H9 (cell line): Measurements from ENCODE around the gene CTPS2. TPM values are rescaled to one million over a fixed set of nuclear protein-coding genes. Genes with fewer than 3 reads are reported as not detected.

Experiments used
- DNase-seq: peaks from one replicate; pipeline ENCODE4 v3.0.0-alpha.2; 2017
- H2AFZ ChIP-seq: one replicate; pipeline ENCODE4 v1.6.1; 2013; ENCODE audit warnings: mild to moderate bottlenecking, low read length, control low read depth, moderate library complexity
- H2AK5ac ChIP-seq: 2 replicates; pipeline ENCODE4 v1.6.1; 2013; ENCODE audit warnings: low read length, control low read depth, mixed read lengths; ENCODE audit not compliant: insufficient read length
- H2BK120ac ChIP-seq: one replicate; pipeline ENCODE4 v1.6.1; 2013; ENCODE audit warnings: low read depth, mild to moderate bottlenecking, low read length, control low read depth, inconsistent platforms; ENCODE audit not compliant: poor library complexity, severe bottlenecking
- H2BK12ac ChIP-seq: 2 replicates; pipeline ENCODE4 v1.6.1; 2013; ENCODE audit warnings: low read length, control low read depth, mixed read lengths, low read depth; ENCODE audit not compliant: insufficient read length
- H2BK15ac ChIP-seq: 2 replicates; pipeline ENCODE4 v1.6.1; 2013; ENCODE audit warnings: low read depth, low read length, control low read depth
- H2BK20ac ChIP-seq: one replicate; pipeline ENCODE4 v1.6.1; 2013; ENCODE audit warnings: low read depth, mild to moderate bottlenecking, low read length, control low read depth, inconsistent platforms; ENCODE audit not compliant: poor library complexity, severe bottlenecking
- H2BK5ac ChIP-seq: 2 replicates; pipeline ENCODE4 v1.6.1; 2013; ENCODE audit warnings: low read length, control low read depth, mixed read lengths; ENCODE audit not compliant: insufficient read length
- H3K14ac ChIP-seq: 2 replicates; pipeline ENCODE4 v1.6.1; 2013; ENCODE audit warnings: low read length, control low read depth; ENCODE audit not compliant: insufficient read depth
- H3K18ac ChIP-seq: 2 replicates; pipeline ENCODE4 v1.6.1; 2013; ENCODE audit warnings: low read depth, mild to moderate bottlenecking, mixed read lengths, low read length, control low read depth; ENCODE audit not compliant: insufficient read length
- H3K23ac ChIP-seq: 2 replicates; pipeline ENCODE4 v1.6.1; 2013; ENCODE audit warnings: low read length, control low read depth, mixed read lengths, low read depth; ENCODE audit not compliant: insufficient read length
- H3K23me2 ChIP-seq: 2 replicates; pipeline ENCODE4 v1.6.1; 2013; ENCODE audit warnings: low read depth, mild to moderate bottlenecking, mixed read lengths, low read length, control low read depth; ENCODE audit not compliant: insufficient read length, poor library complexity, severe bottlenecking
- H3K27ac ChIP-seq: 2 replicates; pipeline ENCODE4 v1.5.1; 2013; ENCODE audit warnings: low read length, control low read depth, mixed read lengths, low read depth; ENCODE audit not compliant: insufficient read length
- H3K27me3 ChIP-seq: 2 replicates; pipeline ENCODE4 v1.6.1; 2013; ENCODE audit warnings: low read length, control low read depth, inconsistent platforms; ENCODE audit not compliant: insufficient read depth
- H3K4ac ChIP-seq: 2 replicates; pipeline ENCODE4 v1.6.1; 2013; ENCODE audit warnings: low read depth, mild to moderate bottlenecking, control low read depth, inconsistent platforms, low read length, moderate library complexity
- H3K4me1 ChIP-seq: 2 replicates; pipeline ENCODE4 v1.6.1; 2013; ENCODE audit warnings: low read length, control low read depth, inconsistent platforms; ENCODE audit not compliant: insufficient read depth
- H3K4me2 ChIP-seq: 2 replicates; pipeline ENCODE4 v1.6.1; 2013; ENCODE audit warnings: low read length, control low read depth, mixed read lengths; ENCODE audit not compliant: insufficient read length, insufficient read depth
- H3K56ac ChIP-seq: 2 replicates; pipeline ENCODE4 v1.6.1; 2013; ENCODE audit warnings: low read depth, mild to moderate bottlenecking, mixed read lengths, low read length, control low read depth; ENCODE audit not compliant: insufficient read length
- H3K79me1 ChIP-seq: 2 replicates; pipeline ENCODE4 v1.6.1; 2013; ENCODE audit warnings: low read depth, mild to moderate bottlenecking, moderate library complexity, low read length, control low read depth, inconsistent platforms; ENCODE audit not compliant: insufficient read depth, poor library complexity, severe bottlenecking
- H3K79me2 ChIP-seq: 2 replicates; pipeline ENCODE4 v1.6.1; 2013; ENCODE audit warnings: low read length, control low read depth, inconsistent platforms; ENCODE audit not compliant: insufficient read depth
- H3K9ac ChIP-seq: 2 replicates; pipeline ENCODE4 v1.6.1; 2013; ENCODE audit warnings: low read length, control low read depth, mixed read lengths; ENCODE audit not compliant: insufficient read length; ENCODE audit errors: extremely low read depth
- H3K9me3 ChIP-seq: one replicate; pipeline ENCODE4 v1.6.1; 2013; ENCODE audit warnings: low read depth, low read length, inconsistent platforms; ENCODE audit not compliant: control insufficient read depth
- H3T11ph ChIP-seq: one replicate; pipeline ENCODE4 v1.6.1; 2013; ENCODE audit warnings: mild to moderate bottlenecking, low read length, control low read depth, inconsistent platforms
- H4K20me1 ChIP-seq: one replicate; pipeline ENCODE4 v1.6.1; 2013; ENCODE audit not compliant: control insufficient read depth, insufficient read length, insufficient read depth
- H4K5ac ChIP-seq: 2 replicates; pipeline ENCODE4 v1.6.1; 2013; ENCODE audit warnings: low read depth, mild to moderate bottlenecking, mixed read lengths, low read length, control low read depth; ENCODE audit not compliant: insufficient read length
- H4K8ac ChIP-seq: replicated peaks from 2 replicates; pipeline ENCODE4 v1.6.1; 2013; ENCODE audit warnings: low read length, control low read depth, mixed read lengths, low read depth; ENCODE audit not compliant: insufficient read length
- H4K91ac ChIP-seq: 2 replicates; pipeline ENCODE4 v1.6.1; 2013; ENCODE audit warnings: low read depth, mild to moderate bottlenecking, moderate library complexity, mixed read lengths, low read length, control low read depth; ENCODE audit not compliant: insufficient read length
- H3K27ac Mint-ChIP-seq, 3 experiments: 2 replicates in 2 of 3; 3 replicates in 1 of 3; pipeline ENCODE4 v1.8.0; 2020 to 2021; ENCODE audit warnings: mixed read lengths in 3 of 3, mild to moderate bottlenecking in 1 of 3, moderate library complexity in 1 of 3
- H3K27me3 Mint-ChIP-seq: 2 replicates; pipeline ENCODE4 v1.8.0; 2021; ENCODE audit warnings: low read depth, mild to moderate bottlenecking, moderate library complexity, mixed read lengths
- H3K36me3 Mint-ChIP-seq, 3 experiments: 2 replicates in 2 of 3; 3 replicates in 1 of 3; pipeline ENCODE4 v1.8.0; 2020 to 2021; ENCODE audit warnings: low read depth in 3 of 3, mixed read lengths in 3 of 3; ENCODE audit not compliant: insufficient read depth in 1 of 3
- H3K4me1 Mint-ChIP-seq, 2 experiments: 2 replicates each; pipeline ENCODE4 v1.8.0; 2020; ENCODE audit warnings: mixed read lengths in 2 of 2
- H3K4me3 Mint-ChIP-seq, 2 experiments: 2 replicates in 1 of 2; 3 replicates in 1 of 2; pipeline ENCODE4 v1.8.0; 2020 to 2021; ENCODE audit warnings: mild to moderate bottlenecking in 2 of 2, mixed read lengths in 2 of 2, moderate library complexity in 1 of 2
- H3K9me3 Mint-ChIP-seq, 2 experiments: 2 replicates in 1 of 2; 3 replicates in 1 of 2; pipeline ENCODE4 v1.8.0; 2020; ENCODE audit warnings: mild to moderate bottlenecking in 2 of 2, mixed read lengths in 2 of 2, moderate library complexity in 1 of 2
- WGBS: extraction: QIAGEN DNeasy Blood & Tissue Kit; methylation state at CpG from one replicate; pipeline ENCODE4 v1.1.7; 2013; ENCODE audit warnings: missing lambda C conversion rate, low lambda C conversion rate, mixed read lengths; ENCODE audit not compliant: insufficient read length; ENCODE audit errors: extremely low coverage; 5-methylcytosine and 5-hydroxymethylcytosine counted together
- total RNA-seq: library from RNA; stranded (reverse); gene quantifications from 2 replicates; pipeline ENCODE4 v1.2.1, GENCODE V29; 2021
- TF ChIP-seq, protein P1 (sequence below): fragments of 200-600 bp; sonication (generic); conservative IDR thresholded peaks from 3 replicates; pipeline ENCODE4 v1.8.0; 2021; ENCODE audit warnings: antibody characterized with exemption, mild to moderate bottlenecking

The CTPS2 gene
- total RNA-seq, 1 experiment from 2014 or later: 69.7 TPM

DNA sequence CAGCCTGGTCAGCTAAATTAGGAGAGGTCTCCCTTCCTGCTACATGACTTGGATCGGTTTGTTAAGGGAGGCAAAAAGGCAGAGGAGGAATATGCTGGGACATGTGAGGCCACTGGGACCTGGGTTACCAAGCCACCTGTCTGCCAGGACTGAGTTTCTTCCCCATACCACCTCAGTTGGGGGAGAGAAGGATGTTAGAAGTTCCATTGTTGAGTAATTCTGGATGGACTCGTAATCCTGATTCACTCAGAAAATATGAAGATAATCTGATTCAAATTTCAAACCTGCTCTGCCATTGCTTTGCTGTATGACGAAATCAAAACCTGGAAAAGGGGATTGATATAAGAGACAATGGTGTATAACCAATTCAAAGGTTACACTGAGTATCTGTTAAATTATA lies 159.9 kb downstream of the CTPS2 start:
- Histone ChIP-seq H3K9ac (no peak overlapping the region), H3K79me1 (no peaks in the 10 kb centered on the region), H3K18ac (no peak overlapping the region), H3K27me3 (no peaks in the 10 kb centered on the region), H2BK12ac (no peak overlapping the region), H3K4me1 (peaks cover 4% of the 10 kb centered on the region), H2AFZ (no peak overlapping the region), H3T11ph (no peak overlapping the region), H3K23me2 (no peaks in the 10 kb centered on the region), H3K4me2 (no peak overlapping the region), H2BK5ac (no peak overlapping the region), H4K8ac (no peak overlapping the region), H4K91ac (no peak overlapping the region), H3K56ac (no peak overlapping the region), H3K9me3 (peaks cover 5% of the 10 kb centered on the region), H3K14ac (no peak overlapping the region), H3K27ac (no peak overlapping the region), H3K4ac (no peak overlapping the region), H3K79me2 (no peaks in the 10 kb centered on the region), H3K23ac (no peak overlapping the region), H4K5ac (no peak overlapping the region), H2BK20ac (no peak overlapping the region), H2AK5ac (no peak overlapping the region), H2BK15ac (no peak overlapping the region), H4K20me1 (no peaks in the 10 kb centered on the region), H2BK120ac (no peak overlapping the region)
- DNase-seq: no peak
- WGBS: no CpG with 5 or more reads among the region's 3 CpGs
- TF ChIP-seq, protein P1, sequence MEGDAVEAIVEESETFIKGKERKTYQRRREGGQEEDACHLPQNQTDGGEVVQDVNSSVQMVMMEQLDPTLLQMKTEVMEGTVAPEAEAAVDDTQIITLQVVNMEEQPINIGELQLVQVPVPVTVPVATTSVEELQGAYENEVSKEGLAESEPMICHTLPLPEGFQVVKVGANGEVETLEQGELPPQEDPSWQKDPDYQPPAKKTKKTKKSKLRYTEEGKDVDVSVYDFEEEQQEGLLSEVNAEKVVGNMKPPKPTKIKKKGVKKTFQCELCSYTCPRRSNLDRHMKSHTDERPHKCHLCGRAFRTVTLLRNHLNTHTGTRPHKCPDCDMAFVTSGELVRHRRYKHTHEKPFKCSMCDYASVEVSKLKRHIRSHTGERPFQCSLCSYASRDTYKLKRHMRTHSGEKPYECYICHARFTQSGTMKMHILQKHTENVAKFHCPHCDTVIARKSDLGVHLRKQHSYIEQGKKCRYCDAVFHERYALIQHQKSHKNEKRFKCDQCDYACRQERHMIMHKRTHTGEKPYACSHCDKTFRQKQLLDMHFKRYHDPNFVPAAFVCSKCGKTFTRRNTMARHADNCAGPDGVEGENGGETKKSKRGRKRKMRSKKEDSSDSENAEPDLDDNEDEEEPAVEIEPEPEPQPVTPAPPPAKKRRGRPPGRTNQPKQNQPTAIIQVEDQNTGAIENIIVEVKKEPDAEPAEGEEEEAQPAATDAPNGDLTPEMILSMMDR: no peak
- H3K36me3 Mint-ChIP-seq: peaks cover 37 to 50% (median 39%) of the 10 kb centered on the region in 3 experiments
- no peak overlapping the region for H3K27ac Mint-ChIP-seq
- H3K27me3 Mint-ChIP-seq: no peaks in the 10 kb centered on the region; the same call in 1 of the 2 replicates
- H3K9me3 Mint-ChIP-seq: peaks cover 12 to 20% of the 10 kb centered on the region in 2 experiments
- H3K4me1 Mint-ChIP-seq: peaks cover 22 to 23% of the 10 kb centered on the region in 2 experiments
- H3K4me3 Mint-ChIP-seq: no peak overlapping the region
